K562 (cell line): ENCODE data around the gene BAD. TPM values are rescaled to one million over a fixed set of nuclear protein-coding genes. Genes with fewer than 3 reads are reported as not detected.

Experiments used
- ARHGAP35 ChIP-seq: fragments of 450-650 bp; IDR thresholded peaks from 2 replicates; pipeline ENCODE4 v1.6.1; 2018; ENCODE audit not compliant: partially characterized antibody
- CXXC5 ChIP-seq: fragments of 250-450 bp; sonication (Bioruptor Pico); IDR thresholded peaks from 2 replicates; pipeline ENCODE4 v1.8.0; 2022; ENCODE audit warnings: inconsistent platforms, mild to moderate bottlenecking, moderate library complexity
- ELF2 ChIP-seq: fragments of 250-450 bp; sonication (Bioruptor Pico); IDR thresholded peaks from 2 replicates; pipeline ENCODE4 v1.5.0; 2021; ENCODE audit warnings: mild to moderate bottlenecking
- ERF ChIP-seq: fragments of 450-650 bp; formaldehyde crosslinking; IDR thresholded peaks from 2 replicates; pipeline ENCODE4 v1.4.0; 2020; ENCODE audit warnings: mild to moderate bottlenecking, mixed read lengths
- EWSR1 ChIP-seq: fragments of 450-650 bp; IDR thresholded peaks from 2 replicates; pipeline ENCODE4 v1.6.1; 2018; ENCODE audit warnings: borderline replicate concordance, mild to moderate bottlenecking, low read depth, moderate library complexity; ENCODE audit not compliant: partially characterized antibody
- FOXM1 ChIP-seq, 2 experiments: fragments of 450-650 bp in 1 of 2; sonication (generic) in 1 of 2; formaldehyde crosslinking in 1 of 2; IDR thresholded peaks; 2 replicates each; pipeline versions ENCODE4 v1.6.1 to v1.9.0; 2017 to 2022; ENCODE audit warnings: low read depth in 2 of 2, mild to moderate bottlenecking in 2 of 2, missing genetic modification reagents in 1 of 2, moderate library complexity in 1 of 2
- JUNB ChIP-seq: fragments of 450-650 bp; formaldehyde crosslinking; conservative IDR thresholded peaks from 2 replicates; pipeline ENCODE4 v1.4.0; 2020; ENCODE audit warnings: mild to moderate bottlenecking
- JUND ChIP-seq, 2 experiments: IDR thresholded peaks; 2 replicates in 1 of 2; 3 replicates in 1 of 2; pipeline ENCODE4 v1.6.1; 2011; ENCODE audit warnings: borderline replicate concordance in 2 of 2, low read depth in 2 of 2, low read length in 2 of 2, improper control_type of control experiment in 1 of 2, missing biosample characterization in 1 of 2, missing genetic modification characterization in 1 of 2, missing genetic modification reagents in 1 of 2
- L3MBTL2 ChIP-seq: fragments of 450-650 bp; IDR thresholded peaks from 2 replicates; pipeline ENCODE4 v1.6.1; 2016; ENCODE audit warnings: mild to moderate bottlenecking, moderate library complexity
- MAZ ChIP-seq, 2 experiments: fragments of 450-650 bp in 1 of 2; sonication (generic) in 1 of 2; formaldehyde crosslinking; IDR thresholded peaks in 1 of 2; conservative IDR thresholded peaks in 1 of 2; 2 replicates each; pipeline versions ENCODE4 v1.4.0 to v1.5.0; 2020; ENCODE audit warnings: mild to moderate bottlenecking in 1 of 2, missing genetic modification reagents in 1 of 2
- MEF2D ChIP-seq: conservative IDR thresholded peaks from 2 replicates; pipeline ENCODE4 v1.6.1; 2016; ENCODE audit warnings: low read depth, missing genetic modification characterization, missing compliant biosample characterization
- NFRKB ChIP-seq: fragments of 450-650 bp; IDR thresholded peaks from 2 replicates; pipeline ENCODE4 v1.6.1; 2016; ENCODE audit warnings: low read depth
- NR4A1 ChIP-seq, 2 experiments: fragments of 250-450 bp in 1 of 2; fragments of 450-650 bp in 1 of 2; sonication (Bioruptor Pico) in 1 of 2; IDR thresholded peaks; 2 replicates each; pipeline versions ENCODE4 v1.4.0 to v1.6.1; 2016 to 2020; ENCODE audit warnings: mild to moderate bottlenecking in 2 of 2, missing compliant biosample characterization in 1 of 2, missing genetic modification characterization in 1 of 2, moderate library complexity in 1 of 2
- RAD21 ChIP-seq, 2 experiments: fragments of 250-450 bp in 1 of 2; fragments of 450-650 bp in 1 of 2; sonication (Bioruptor Pico) in 1 of 2; formaldehyde crosslinking in 1 of 2; IDR thresholded peaks in 1 of 2; conservative IDR thresholded peaks in 1 of 2; 2 replicates each; pipeline versions ENCODE4 v1.4.0 to v1.8.0; 2020 to 2022; ENCODE audit warnings: mild to moderate bottlenecking in 2 of 2, moderate library complexity in 1 of 2
- RFX7 ChIP-seq: fragments of 250-450 bp; sonication (Bioruptor Pico); IDR thresholded peaks from 2 replicates; pipeline ENCODE4 v1.5.1; 2021; ENCODE audit warnings: mild to moderate bottlenecking
- RNF219 ChIP-seq: fragments of 250-450 bp; sonication (Bioruptor Pico); IDR thresholded peaks from 2 replicates; pipeline ENCODE4 v1.5.0; 2022; ENCODE audit warnings: mild to moderate bottlenecking
- SMAD4 ChIP-seq: fragments of 250-450 bp; sonication (Bioruptor Pico); conservative IDR thresholded peaks from 2 replicates; pipeline ENCODE4 v1.8.0; 2021; ENCODE audit warnings: inconsistent platforms, mild to moderate bottlenecking, moderate library complexity
- SMARCA4 ChIP-seq: fragments of 450-650 bp; IDR thresholded peaks from 2 replicates; pipeline ENCODE4 v1.6.1; 2016
- TEAD1 ChIP-seq, 2 experiments: fragments of 450-650 bp in 1 of 2; sonication (generic) in 1 of 2; formaldehyde crosslinking; IDR thresholded peaks; 2 replicates each; pipeline versions ENCODE4 v1.4.0 to v1.8.0; 2020 to 2022; ENCODE audit warnings: mild to moderate bottlenecking in 2 of 2, missing genetic modification reagents in 1 of 2
- XRCC5 ChIP-seq: fragments of 200-400 bp; formaldehyde crosslinking; IDR thresholded peaks from 2 replicates; pipeline ENCODE4 v1.6.1; 2017; ENCODE audit warnings: low read depth, mild to moderate bottlenecking, low read length
- ZBTB2 ChIP-seq: fragments of 450-650 bp; IDR thresholded peaks from 2 replicates; pipeline ENCODE4 v1.6.1; 2016; ENCODE audit warnings: antibody characterized with exemption
- polyA plus RNA-seq, 8 experiments: library from polyadenylated mRNA; depleted of rRNA in 4 of 8; stranded (reverse) in 5 of 8; unstranded in 3 of 8; fragments of >200 nt; fragmentation: Nextera tagmentation in 2 of 8; fragmentation: Illumina TruSeq in 1 of 8; extraction: Ambion mirVana in 2 of 8; extraction: Trizol in 1 of 8; gene quantifications; 2 replicates each; pipeline versions ENCODE4 v1.2.1 to v1.2.3, GENCODE V29; 2011 to 2014; ENCODE audit warnings: inconsistent platforms in 1 of 8, missing spikeins in 1 of 8
- total RNA-seq, 7 experiments: library from RNA; depleted of rRNA in 6 of 7; stranded (reverse); fragments of >200 nt in 6 of 7; fragmentation: Illumina TruSeq in 2 of 7; extraction: Trizol in 2 of 7; gene quantifications; 2 replicates each; pipeline versions ENCODE4 v1.2.1 to v1.2.3, GENCODE V29; 2011 to 2021; ENCODE audit warnings: low replicate concordance in 1 of 7

The BAD gene
- total and polyA plus RNA-seq, 9 of the 15 experiments (the other 6 are each of a cell fraction or from before 2014, with no cell fraction given), result 0.61 to 45.6 (median 11.8) TPM

GRCh38 chr11:64284962-64285884 is 758 bp upstream of the BAD start, which contains the start of gene GPR137 (continued):
- 0 out of 2 replicates have a peak, but pooled peaks have one; percentile 33 for TF ChIP-seq NR4A1 (CRISPR knock-in tag; IDR thresholded peaks at IDR 0.05)
- no peak for TF ChIP-seq NR4A1 (tag; IDR thresholded peaks at IDR 0.05)
- no peak for TF ChIP-seq MEF2D (tag)
- 0 out of 4 replicates have a peak, but pooled peaks of 1 of the 2 experiments have one; percentile 7 for TF ChIP-seq RAD21 (CRISPR knock-in tag; conservative IDR thresholded peaks at IDR 0.05 in 1 of 2, IDR thresholded peaks at IDR 0.05 in 1 of 2)
- peak; percentile 99 for TF ChIP-seq ELF2
- TF ChIP-seq ARHGAP35, result peak; percentile 95
- TF ChIP-seq SMARCA4, result 0 out of 2 replicates have a peak, but pooled peaks have one; percentile 31
- TF ChIP-seq CXXC5 (CRISPR knock-in tag), result peak; percentile 97
- peak; percentile 39 to 67; a peak in 2 of 4 replicates for TF ChIP-seq TEAD1 (CRISPR knock-in tag; IDR thresholded peaks at IDR 0.05)
- TF ChIP-seq RNF219 (CRISPR knock-in tag), result no peak
- TF ChIP-seq ZBTB2, result 0 out of 2 replicates have a peak, but pooled peaks have one; percentile 38
- no peak for TF ChIP-seq EWSR1
- TF ChIP-seq JUND (IDR thresholded peaks at IDR 0.05; ENCODE audit: borderline replicate concordance, low read depth, low read length), result peak; percentile 8; the same call in 1 of the 2 replicates
- no peak for TF ChIP-seq JUND (tag; IDR thresholded peaks at IDR 0.05; ENCODE audit: borderline replicate concordance, low read depth, low read length)
- TF ChIP-seq MAZ (CRISPR knock-in tag; conservative IDR thresholded peaks at IDR 0.05 in 1 of 2, IDR thresholded peaks at IDR 0.05 in 1 of 2), result peak; percentile 32 to 75; a peak in 2 of 4 replicates
- peak; percentile 57; the same call in 1 of the 2 replicates for TF ChIP-seq NFRKB
- TF ChIP-seq RFX7, result 0 out of 2 replicates have a peak, but pooled peaks have one; percentile 74
- TF ChIP-seq FOXM1 (IDR thresholded peaks at IDR 0.05; ENCODE audit: low read depth), result no peak
- no peak for TF ChIP-seq FOXM1 (CRISPR knock-in tag; IDR thresholded peaks at IDR 0.05; ENCODE audit: low read depth)
- TF ChIP-seq SMAD4 (CRISPR knock-in tag), result peak; percentile 57
- TF ChIP-seq L3MBTL2, result peak; percentile 68
- TF ChIP-seq ERF (CRISPR knock-in tag), result no peak
- TF ChIP-seq JUNB, result no peak
- peak; percentile 0; the same call in 1 of the 2 replicates for TF ChIP-seq XRCC5
